ENCODE data around the gene SND1.

DNA sequence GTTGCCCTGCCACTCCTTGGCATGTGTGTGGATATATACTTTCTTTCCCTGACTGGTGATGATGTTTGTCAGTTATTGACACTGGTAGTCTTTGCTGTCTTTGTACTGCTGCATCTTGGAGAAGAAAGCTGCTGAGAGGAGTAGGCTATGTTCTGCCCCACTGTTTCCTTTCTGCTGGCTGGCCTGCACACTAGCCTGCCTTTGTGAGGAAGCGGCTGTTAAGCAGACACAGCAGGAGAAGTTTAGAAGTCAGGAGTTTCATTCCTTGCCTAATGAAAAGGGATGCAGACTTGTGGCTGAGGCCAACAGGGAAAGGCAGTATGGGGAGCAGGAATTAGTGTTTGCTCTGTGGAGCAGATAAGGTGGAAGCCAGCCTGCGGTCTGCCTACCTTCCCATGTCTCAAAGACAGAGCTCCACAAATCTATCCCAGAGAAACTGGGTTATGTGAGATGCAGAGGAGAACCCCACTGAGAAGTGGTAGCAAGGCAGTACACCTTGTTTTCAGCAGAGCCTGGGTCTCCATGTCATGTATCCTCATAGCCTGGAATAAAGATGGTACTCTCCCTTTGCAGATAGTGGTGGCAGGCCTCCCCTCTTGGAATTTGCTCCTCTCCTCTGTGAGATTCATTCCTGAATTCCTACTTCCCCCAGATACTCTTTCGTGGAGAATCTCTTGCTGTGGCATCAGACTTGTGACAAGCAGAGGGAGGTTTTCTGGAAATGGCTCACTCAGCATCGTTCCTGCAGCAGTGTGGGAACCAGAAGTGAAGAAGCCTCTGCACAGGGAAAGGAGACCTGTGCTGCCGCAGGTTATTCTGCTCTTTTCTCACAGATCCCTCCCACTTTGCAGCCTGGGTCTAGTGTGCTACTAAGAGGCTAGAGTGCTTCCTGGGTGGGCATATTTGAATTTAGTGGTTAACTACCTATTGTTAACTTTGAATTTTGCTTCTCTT is 249.0 kb downstream of the SND1 start:
- TF ChIP-seq, protein P1, sequence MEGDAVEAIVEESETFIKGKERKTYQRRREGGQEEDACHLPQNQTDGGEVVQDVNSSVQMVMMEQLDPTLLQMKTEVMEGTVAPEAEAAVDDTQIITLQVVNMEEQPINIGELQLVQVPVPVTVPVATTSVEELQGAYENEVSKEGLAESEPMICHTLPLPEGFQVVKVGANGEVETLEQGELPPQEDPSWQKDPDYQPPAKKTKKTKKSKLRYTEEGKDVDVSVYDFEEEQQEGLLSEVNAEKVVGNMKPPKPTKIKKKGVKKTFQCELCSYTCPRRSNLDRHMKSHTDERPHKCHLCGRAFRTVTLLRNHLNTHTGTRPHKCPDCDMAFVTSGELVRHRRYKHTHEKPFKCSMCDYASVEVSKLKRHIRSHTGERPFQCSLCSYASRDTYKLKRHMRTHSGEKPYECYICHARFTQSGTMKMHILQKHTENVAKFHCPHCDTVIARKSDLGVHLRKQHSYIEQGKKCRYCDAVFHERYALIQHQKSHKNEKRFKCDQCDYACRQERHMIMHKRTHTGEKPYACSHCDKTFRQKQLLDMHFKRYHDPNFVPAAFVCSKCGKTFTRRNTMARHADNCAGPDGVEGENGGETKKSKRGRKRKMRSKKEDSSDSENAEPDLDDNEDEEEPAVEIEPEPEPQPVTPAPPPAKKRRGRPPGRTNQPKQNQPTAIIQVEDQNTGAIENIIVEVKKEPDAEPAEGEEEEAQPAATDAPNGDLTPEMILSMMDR (IDR thresholded peaks at IDR 0.05; ENCODE audit: insufficient read depth, low read length) = no peak
- TF ChIP-seq, protein P2, sequence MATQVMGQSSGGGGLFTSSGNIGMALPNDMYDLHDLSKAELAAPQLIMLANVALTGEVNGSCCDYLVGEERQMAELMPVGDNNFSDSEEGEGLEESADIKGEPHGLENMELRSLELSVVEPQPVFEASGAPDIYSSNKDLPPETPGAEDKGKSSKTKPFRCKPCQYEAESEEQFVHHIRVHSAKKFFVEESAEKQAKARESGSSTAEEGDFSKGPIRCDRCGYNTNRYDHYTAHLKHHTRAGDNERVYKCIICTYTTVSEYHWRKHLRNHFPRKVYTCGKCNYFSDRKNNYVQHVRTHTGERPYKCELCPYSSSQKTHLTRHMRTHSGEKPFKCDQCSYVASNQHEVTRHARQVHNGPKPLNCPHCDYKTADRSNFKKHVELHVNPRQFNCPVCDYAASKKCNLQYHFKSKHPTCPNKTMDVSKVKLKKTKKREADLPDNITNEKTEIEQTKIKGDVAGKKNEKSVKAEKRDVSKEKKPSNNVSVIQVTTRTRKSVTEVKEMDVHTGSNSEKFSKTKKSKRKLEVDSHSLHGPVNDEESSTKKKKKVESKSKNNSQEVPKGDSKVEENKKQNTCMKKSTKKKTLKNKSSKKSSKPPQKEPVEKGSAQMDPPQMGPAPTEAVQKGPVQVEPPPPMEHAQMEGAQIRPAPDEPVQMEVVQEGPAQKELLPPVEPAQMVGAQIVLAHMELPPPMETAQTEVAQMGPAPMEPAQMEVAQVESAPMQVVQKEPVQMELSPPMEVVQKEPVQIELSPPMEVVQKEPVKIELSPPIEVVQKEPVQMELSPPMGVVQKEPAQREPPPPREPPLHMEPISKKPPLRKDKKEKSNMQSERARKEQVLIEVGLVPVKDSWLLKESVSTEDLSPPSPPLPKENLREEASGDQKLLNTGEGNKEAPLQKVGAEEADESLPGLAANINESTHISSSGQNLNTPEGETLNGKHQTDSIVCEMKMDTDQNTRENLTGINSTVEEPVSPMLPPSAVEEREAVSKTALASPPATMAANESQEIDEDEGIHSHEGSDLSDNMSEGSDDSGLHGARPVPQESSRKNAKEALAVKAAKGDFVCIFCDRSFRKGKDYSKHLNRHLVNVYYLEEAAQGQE (IDR thresholded peaks at IDR 0.05; ENCODE audit: insufficient replicate concordance, low read depth) = no peak

Measured in HL-60 (cell line).